Thyroid gland (tissue), 4 donors: ENCODE measurements around the gene GPBP1. TPM values are rescaled to one million over a fixed set of nuclear protein-coding genes. Genes with fewer than 3 reads are reported as not detected.

Experiments
- DNase-seq, 2 donors: peaks; one replicate each; pipeline ENCODE4 v3.0.0-alpha.2; 2019
- H3K27ac ChIP-seq, 3 donors: fragments of 200-600 bp; sonication (generic); 1 replicate in 2 of 3; 2 replicates in 1 of 3; pipeline ENCODE4 v1.5.1; 2016 to 2019; ENCODE audit warnings: mild to moderate bottlenecking in 1 of 3, moderate library complexity in 1 of 3
- H3K27me3 ChIP-seq: fragments of 200-600 bp; sonication (generic); one replicate; pipeline ENCODE4 v1.5.1; 2019
- H3K36me3 ChIP-seq, 2 donors: fragments of 200-600 bp; sonication (generic); one replicate each; pipeline ENCODE4 v1.5.1; 2016 to 2019
- H3K4me1 ChIP-seq, 2 donors: fragments of 200-600 bp; sonication (generic); one replicate each; pipeline ENCODE4 v1.5.1; 2017 to 2019
- H3K4me3 ChIP-seq, 3 donors: fragments of 200-600 bp; sonication (generic); replicated peaks in 1 of 3; 1 replicate in 2 of 3; 2 replicates in 1 of 3; pipeline ENCODE4 v1.5.1; 2016; ENCODE audit warnings: mild to moderate bottlenecking in 1 of 3
- H3K9me3 ChIP-seq: fragments of 200-600 bp; sonication (generic); one replicate; pipeline ENCODE4 v1.5.1; 2017
- POLR2A ChIP-seq, 2 donors: fragments of 450-650 bp; IDR thresholded peaks; one replicate each; pipeline ENCODE4 v1.6.1; 2017; ENCODE audit warnings: antibody characterized with exemption in 2 of 2, mild to moderate bottlenecking in 2 of 2, moderate library complexity in 1 of 2
- WGBS, 2 donors: methylation state at CpG; one replicate each; pipeline ENCODE4 v1.1.5; 2017; 5-methylcytosine and 5-hydroxymethylcytosine counted together
- intact Hi-C: fragments of 100-400 bp; cut with DNase I; formaldehyde crosslinking; loops from one replicate; pipeline ENCODE4 v1.15.1; 2023
- total RNA-seq, 4 donors: library from RNA; depleted of rRNA; stranded (reverse); fragments of >200 nt; gene quantifications; one replicate each; pipeline ENCODE4 v1.2.3, GENCODE V29; 2016
- TF ChIP-seq, protein P1 (sequence below), 6 experiments: fragments of 200-600 bp in 3 of 6; fragments of 450-650 bp in 3 of 6; sonication (generic) in 3 of 6; IDR thresholded peaks; one replicate each; pipeline ENCODE4 v1.5.1; 2016 to 2019; ENCODE audit warnings: antibody characterized with exemption in 6 of 6, mild to moderate bottlenecking in 2 of 6, inconsistent platforms in 1 of 6, moderate library complexity in 1 of 6

GPBP1 gene
- total RNA-seq, 4 donors from 2014 or later, result 89.4 to 109 (median 99.4) TPM

DNA sequence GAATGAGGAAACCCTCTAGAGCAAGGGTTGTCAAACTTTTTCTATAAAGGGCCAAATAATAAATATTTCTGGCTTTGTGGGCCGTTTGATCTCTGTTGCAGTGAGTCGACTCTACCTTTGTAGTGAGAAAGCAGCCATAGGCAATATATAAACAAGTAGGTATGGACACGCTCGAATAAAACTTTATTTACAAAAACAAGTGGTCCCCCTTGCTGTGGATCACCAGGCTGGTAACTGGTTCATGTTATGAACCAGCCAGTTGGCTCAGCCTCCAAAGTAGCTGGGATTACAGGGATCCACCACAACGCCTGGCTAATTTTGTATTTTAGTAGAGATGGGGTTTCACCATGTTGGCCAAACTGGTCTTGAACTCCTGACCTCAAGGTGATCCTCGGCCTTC, 118.5 kb downstream of the GPBP1 start:
- Histone ChIP-seq H3K9me3 (no peaks in the 10 kb centered on the region), H3K4me1 (no peaks in the 10 kb centered on the region), H3K36me3 (no peaks in the 10 kb centered on the region), H3K27me3 (no peaks in the 10 kb centered on the region), H3K27ac (no peak overlapping the region), H3K4me3 (no peak overlapping the region)
- intact Hi-C loops, result no loop called here
- TF ChIP-seq POLR2A (IDR thresholded peaks at IDR 0.05), result no peak
- DNase-seq, result no peak
- WGBS, 2 donors, result 93 to 94% methylated on average over 6 of the region's 6 CpGs

- Histone ChIP-seq H3K9me3 (no peaks in the 10 kb centered on the region), H3K27ac (peak overlapping the region in 1 of 3 donors; percentile 21), H3K4me1 (peaks cover 6 to 7% of the 10 kb centered on the region in 2 donors), H3K4me3 (no peak overlapping the region), H3K36me3 (no peaks in the 10 kb centered on the region), H3K27me3 (no peaks in the 10 kb centered on the region)
- TF ChIP-seq, protein P1, sequence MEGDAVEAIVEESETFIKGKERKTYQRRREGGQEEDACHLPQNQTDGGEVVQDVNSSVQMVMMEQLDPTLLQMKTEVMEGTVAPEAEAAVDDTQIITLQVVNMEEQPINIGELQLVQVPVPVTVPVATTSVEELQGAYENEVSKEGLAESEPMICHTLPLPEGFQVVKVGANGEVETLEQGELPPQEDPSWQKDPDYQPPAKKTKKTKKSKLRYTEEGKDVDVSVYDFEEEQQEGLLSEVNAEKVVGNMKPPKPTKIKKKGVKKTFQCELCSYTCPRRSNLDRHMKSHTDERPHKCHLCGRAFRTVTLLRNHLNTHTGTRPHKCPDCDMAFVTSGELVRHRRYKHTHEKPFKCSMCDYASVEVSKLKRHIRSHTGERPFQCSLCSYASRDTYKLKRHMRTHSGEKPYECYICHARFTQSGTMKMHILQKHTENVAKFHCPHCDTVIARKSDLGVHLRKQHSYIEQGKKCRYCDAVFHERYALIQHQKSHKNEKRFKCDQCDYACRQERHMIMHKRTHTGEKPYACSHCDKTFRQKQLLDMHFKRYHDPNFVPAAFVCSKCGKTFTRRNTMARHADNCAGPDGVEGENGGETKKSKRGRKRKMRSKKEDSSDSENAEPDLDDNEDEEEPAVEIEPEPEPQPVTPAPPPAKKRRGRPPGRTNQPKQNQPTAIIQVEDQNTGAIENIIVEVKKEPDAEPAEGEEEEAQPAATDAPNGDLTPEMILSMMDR (IDR thresholded peaks at IDR 0.05), result peak; percentile 30 to 84 (median 78)
- no peak for TF ChIP-seq POLR2A (IDR thresholded peaks at IDR 0.05)
- DNase-seq, result peak; percentile 79 to 91
- WGBS, 2 donors, result 20% methylated on average over 6 of the region's 6 CpGs
- intact Hi-C loops, result loop anchor here (5.0 kb wide), 1 partner anchor 1164 kb away; the partner anchor contains the start of gene PLK2
These were observed 124.6 kb downstream of the GPBP1 start for GRCh38 chr5:57298295-57298984.

DNA sequence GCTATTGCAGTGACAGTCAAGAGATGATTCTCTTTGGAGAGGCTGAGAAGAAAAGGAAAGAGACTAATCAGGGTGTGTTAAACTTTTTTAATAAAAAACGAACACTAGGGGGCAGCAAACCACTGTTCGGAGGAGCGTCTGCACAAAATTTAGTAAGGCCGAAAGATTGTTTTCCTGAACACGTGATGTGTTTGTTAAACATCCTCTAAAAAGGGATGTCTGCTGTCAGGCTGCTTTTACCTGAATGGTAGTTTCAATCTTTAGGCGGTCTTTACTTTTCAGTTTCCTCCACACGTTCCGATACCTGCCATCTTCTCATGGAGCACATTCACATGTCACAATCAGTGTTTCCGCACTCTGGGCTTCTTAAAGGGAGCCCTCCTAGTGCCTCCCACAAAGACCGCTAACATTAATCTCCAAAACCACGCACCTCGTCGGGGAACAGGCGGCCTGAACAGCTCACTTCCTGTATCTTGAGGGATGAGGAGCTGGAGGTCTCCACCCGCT, 125.2 kb downstream of the GPBP1 start:
- peak in 1 of 2 donors; percentile 35 for DNase-seq
- H3K4me1 ChIP-seq, result peaks cover 6 to 7% of the 10 kb centered on the region in 2 donors
- no peaks in the 10 kb centered on the region for H3K27me3 ChIP-seq
- H3K9me3 ChIP-seq, result no peaks in the 10 kb centered on the region
- TF ChIP-seq POLR2A (IDR thresholded peaks at IDR 0.05), result no peak
- TF ChIP-seq, protein P1 (IDR thresholded peaks at IDR 0.05), result peak; percentile 36 to 73 (median 64)
- 30 to 64% methylated on average over 15 of the region's 15 CpGs for WGBS, 2 donors
- H3K36me3 ChIP-seq, result no peaks in the 10 kb centered on the region
- H3K27ac ChIP-seq, result peak overlapping the region in 1 of 3 donors; percentile 21
- H3K4me3 ChIP-seq, result no peak overlapping the region
- intact Hi-C loops, result loop anchor here (5.0 kb wide), 1 partner anchor 1163 kb away; the partner anchor contains the start of gene PLK2

DNA sequence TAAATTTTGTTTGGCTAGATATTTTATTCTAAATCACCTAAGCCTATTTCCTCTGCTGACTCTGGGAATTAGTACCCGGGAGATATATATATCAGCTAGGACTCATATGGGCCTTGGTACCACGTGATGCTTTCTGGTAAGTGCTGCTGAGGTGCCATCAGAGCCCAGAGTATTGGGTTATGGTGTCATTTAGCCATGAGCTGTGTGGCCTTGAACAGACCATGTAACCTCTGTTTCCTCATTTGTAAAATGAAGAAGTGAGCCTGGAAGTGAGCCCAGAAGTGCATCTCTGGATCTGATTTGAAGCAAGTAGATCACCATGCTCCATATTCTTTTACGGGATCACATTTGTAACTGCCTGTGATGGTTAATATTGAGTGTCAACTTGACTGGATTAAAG, 126.1 kb downstream of the GPBP1 start:
- TF ChIP-seq, protein P1 (IDR thresholded peaks at IDR 0.05), result no peak
- TF ChIP-seq POLR2A (IDR thresholded peaks at IDR 0.05), result no peak
- H3K27me3 ChIP-seq, result no peaks in the 10 kb centered on the region
- peaks cover 6 to 7% of the 10 kb centered on the region in 2 donors for H3K4me1 ChIP-seq
- intact Hi-C loops, result loop anchor here (5.0 kb wide), 1 partner anchor 1162 kb away; the partner anchor contains the start of gene PLK2
- H3K27ac ChIP-seq, result no peak overlapping the region
- H3K9me3 ChIP-seq, result no peaks in the 10 kb centered on the region
- 82 to 84% methylated on average over 3 of the region's 3 CpGs for WGBS, 2 donors
- H3K36me3 ChIP-seq, result no peaks in the 10 kb centered on the region
- no peak overlapping the region for H3K4me3 ChIP-seq
- no peak for DNase-seq

DNA sequence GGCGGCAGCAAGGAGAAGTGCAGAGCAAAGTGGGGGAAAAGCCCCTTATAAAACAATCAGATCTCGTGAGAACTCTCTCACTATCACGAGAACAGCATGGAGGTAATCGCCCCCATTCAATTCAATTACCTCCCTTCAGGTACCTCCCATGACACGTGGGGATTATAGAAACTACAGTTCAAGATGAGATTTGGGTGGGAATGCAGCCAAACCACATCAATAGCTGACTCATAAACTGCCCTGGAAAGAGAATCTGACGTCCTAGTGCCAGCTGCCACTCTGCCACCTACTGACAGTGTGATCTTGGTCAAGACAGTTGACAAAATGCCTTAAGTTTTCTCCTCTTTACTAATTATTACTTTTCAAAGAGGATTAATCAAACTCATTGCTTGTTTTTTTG, 128.3 kb downstream of the GPBP1 start:
- TF ChIP-seq, protein P1 (IDR thresholded peaks at IDR 0.05), result no peak
- no peak for TF ChIP-seq POLR2A (IDR thresholded peaks at IDR 0.05)
- H3K4me1 ChIP-seq, result peaks cover 6 to 7% of the 10 kb centered on the region in 2 donors
- no peaks in the 10 kb centered on the region for H3K36me3 ChIP-seq
- H3K9me3 ChIP-seq, result no peaks in the 10 kb centered on the region
- DNase-seq, result no peak
- H3K4me3 ChIP-seq, result no peak overlapping the region
- intact Hi-C loops, result no loop called here
- H3K27ac ChIP-seq, result no peak overlapping the region
- 70 to 71% methylated on average over 6 of the region's 6 CpGs for WGBS, 2 donors
- no peaks in the 10 kb centered on the region for H3K27me3 ChIP-seq
